Neural progenitor cell (in vitro differentiated cells): ENCODE results near the gene ELMO1.

Experiments used
- EZH2phosphoT487 ChIP-seq: fragments of 200-600 bp; sonication (generic); IDR thresholded peaks from 2 replicates; pipeline ENCODE4 v1.6.1; 2017; ENCODE audit warnings: antibody characterized with exemption
- TF ChIP-seq, protein P1 (sequence below): fragments of 200-600 bp; sonication (generic); IDR thresholded peaks from 2 replicates; pipeline ENCODE4 v1.5.1; 2017; ENCODE audit warnings: antibody characterized with exemption, mild to moderate bottlenecking

DNA sequence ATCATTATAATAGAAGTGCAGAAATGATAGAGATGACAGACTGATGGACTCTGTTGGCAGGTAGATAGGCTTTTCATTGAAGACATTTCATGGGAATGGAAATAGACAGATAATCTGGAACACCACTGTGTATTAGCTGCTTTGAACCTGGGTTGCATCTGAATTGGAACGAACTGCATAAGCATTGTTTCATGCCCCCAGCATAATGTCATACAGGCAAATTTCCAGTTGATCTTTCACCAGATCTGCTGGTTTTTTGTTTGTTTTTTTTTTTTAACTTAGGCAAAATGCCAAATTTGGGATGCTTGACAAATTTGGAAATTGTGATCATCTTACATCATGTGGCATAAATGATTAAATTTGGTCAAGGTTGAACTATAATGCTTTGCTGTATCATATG, 552.2 kb downstream of the ELMO1 start:
- TF ChIP-seq EZH2phosphoT487, result no peak
- TF ChIP-seq, protein P1, sequence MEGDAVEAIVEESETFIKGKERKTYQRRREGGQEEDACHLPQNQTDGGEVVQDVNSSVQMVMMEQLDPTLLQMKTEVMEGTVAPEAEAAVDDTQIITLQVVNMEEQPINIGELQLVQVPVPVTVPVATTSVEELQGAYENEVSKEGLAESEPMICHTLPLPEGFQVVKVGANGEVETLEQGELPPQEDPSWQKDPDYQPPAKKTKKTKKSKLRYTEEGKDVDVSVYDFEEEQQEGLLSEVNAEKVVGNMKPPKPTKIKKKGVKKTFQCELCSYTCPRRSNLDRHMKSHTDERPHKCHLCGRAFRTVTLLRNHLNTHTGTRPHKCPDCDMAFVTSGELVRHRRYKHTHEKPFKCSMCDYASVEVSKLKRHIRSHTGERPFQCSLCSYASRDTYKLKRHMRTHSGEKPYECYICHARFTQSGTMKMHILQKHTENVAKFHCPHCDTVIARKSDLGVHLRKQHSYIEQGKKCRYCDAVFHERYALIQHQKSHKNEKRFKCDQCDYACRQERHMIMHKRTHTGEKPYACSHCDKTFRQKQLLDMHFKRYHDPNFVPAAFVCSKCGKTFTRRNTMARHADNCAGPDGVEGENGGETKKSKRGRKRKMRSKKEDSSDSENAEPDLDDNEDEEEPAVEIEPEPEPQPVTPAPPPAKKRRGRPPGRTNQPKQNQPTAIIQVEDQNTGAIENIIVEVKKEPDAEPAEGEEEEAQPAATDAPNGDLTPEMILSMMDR, result no peak
